Naive thymus-derived CD4-positive, alpha-beta T cell (primary cell): ENCODE results near the gene ACO2. TPM values are rescaled to one million over a fixed set of nuclear protein-coding genes. Genes with fewer than 3 reads are reported as not detected.
A peak's percentile ranks its signal among the peaks of the same experiment; 100 is the strongest.

ENCODE experiments used
- ATAC-seq: fragments of 150-1000 bp; cut with Tn5 transposase; 2 replicates; pipeline ENCODE4 v1.10.0; 2021; ENCODE audit warnings: mild to moderate bottlenecking, moderate library complexity
- CTCF ChIA-PET: fragments of 350-600 bp; sonication (Branson Sonifier 250); formaldehyde crosslinking; loops from one replicate; lab custom pipeline; 2021; ENCODE audit warnings: antibody characterized with exemption; lab: Charles Lee
- POLR2A ChIA-PET: fragments of 350-600 bp; sonication (Branson Sonifier 250); formaldehyde crosslinking; loops from one replicate; lab custom pipeline; 2021; ENCODE audit warnings: antibody characterized with exemption, inconsistent platforms; lab: Charles Lee
- DNase-seq, 9 donors: peaks; one replicate each; pipeline versions ENCODE4 v3.0.0 to v3.0.0-alpha.2; 2020 to 2022; ENCODE audit warnings: mixed read lengths in 1 of 9
- H3K27ac ChIP-seq: one replicate; pipeline ENCODE4 v1.7.0; 2013; ENCODE audit warnings: mild to moderate bottlenecking, low read depth, low read length, moderate library complexity
- H3K27me3 ChIP-seq, 2 donors: one replicate each; pipeline ENCODE4 v1.7.0; 2013; ENCODE audit warnings: low read length in 2 of 2, mild to moderate bottlenecking in 2 of 2, moderate library complexity in 2 of 2; ENCODE audit not compliant: control insufficient read depth in 2 of 2, insufficient read depth in 2 of 2
- H3K36me3 ChIP-seq, 3 experiments: 1 replicate in 2 of 3; 2 replicates in 1 of 3; pipeline ENCODE4 v1.7.0; 2013; ENCODE audit warnings: low read length in 3 of 3, mild to moderate bottlenecking in 3 of 3, moderate library complexity in 1 of 3; ENCODE audit not compliant: insufficient read depth in 3 of 3, control insufficient read depth in 2 of 3
- H3K4me1 ChIP-seq, 2 donors: one replicate each; pipeline ENCODE4 v1.7.0; 2013; ENCODE audit warnings: low read length in 2 of 2, mild to moderate bottlenecking in 2 of 2, moderate library complexity in 1 of 2; ENCODE audit not compliant: control insufficient read depth in 2 of 2, insufficient read depth in 2 of 2
- H3K4me3 ChIP-seq: 2 replicates; pipeline ENCODE4 v1.7.0; 2013; ENCODE audit warnings: mild to moderate bottlenecking, low read length
- H3K9me3 ChIP-seq, 3 experiments: 1 replicate in 2 of 3; 2 replicates in 1 of 3; pipeline ENCODE4 v1.7.0; 2013; ENCODE audit warnings: low read length in 3 of 3; ENCODE audit not compliant: control insufficient read depth in 2 of 3
- H3K27ac Mint-ChIP-seq, 9 donors: one replicate each; pipeline ENCODE4 v1.8.0; 2020 to 2022; ENCODE audit warnings: mixed read lengths in 9 of 9, mild to moderate bottlenecking in 8 of 9, moderate library complexity in 5 of 9, inconsistent platforms in 2 of 9
- H3K27me3 Mint-ChIP-seq, 5 donors: one replicate each; pipeline ENCODE4 v1.8.0; 2021 to 2022; ENCODE audit warnings: mixed read lengths in 5 of 5, mild to moderate bottlenecking in 1 of 5
- H3K36me3 Mint-ChIP-seq, 5 donors: one replicate each; pipeline ENCODE4 v1.8.0; 2020 to 2022; ENCODE audit warnings: mixed read lengths in 5 of 5, mild to moderate bottlenecking in 3 of 5, inconsistent platforms in 1 of 5
- H3K4me1 Mint-ChIP-seq, 7 donors: one replicate each; pipeline ENCODE4 v1.8.0; 2020 to 2022; ENCODE audit warnings: mixed read lengths in 7 of 7, mild to moderate bottlenecking in 3 of 7, inconsistent platforms in 1 of 7
- H3K4me3 Mint-ChIP-seq, 10 donors: one replicate each; pipeline ENCODE4 v1.8.0; 2020 to 2022; ENCODE audit warnings: mild to moderate bottlenecking in 10 of 10, mixed read lengths in 10 of 10, moderate library complexity in 6 of 10, inconsistent platforms in 2 of 10
- H3K9me3 Mint-ChIP-seq, 11 donors: one replicate each; pipeline ENCODE4 v1.8.0; 2020 to 2022; ENCODE audit warnings: mixed read lengths in 11 of 11, mild to moderate bottlenecking in 4 of 11, inconsistent platforms in 1 of 11, moderate library complexity in 1 of 11
- intact Hi-C, 2 donors: fragments of 100-400 bp; cut with micrococcal nuclease; formaldehyde crosslinking; loops; one replicate each; pipeline ENCODE4 v1.15.1; 2023
- polyA plus RNA-seq, 2 donors: library from polyadenylated mRNA; unstranded; fragments of 300-500 nt; fragmentation: Illumina TruSeq; gene quantifications; one replicate each; pipeline ENCODE4 v1.2.3, GENCODE V29; 2021
- total RNA-seq, 6 experiments: library from RNA in 5 of 6; stranded (reverse) in 5 of 6; gene quantifications; 1 replicate in 5 of 6; 2 replicates in 1 of 6; pipeline ENCODE4 v1.2.3 and lab custom pipeline; 2021 to 2026

The ACO2 gene
- total and polyA plus RNA-seq, 7 experiments from 2014 or later = 60.5 to 101 (median 70.3) TPM

DNA sequence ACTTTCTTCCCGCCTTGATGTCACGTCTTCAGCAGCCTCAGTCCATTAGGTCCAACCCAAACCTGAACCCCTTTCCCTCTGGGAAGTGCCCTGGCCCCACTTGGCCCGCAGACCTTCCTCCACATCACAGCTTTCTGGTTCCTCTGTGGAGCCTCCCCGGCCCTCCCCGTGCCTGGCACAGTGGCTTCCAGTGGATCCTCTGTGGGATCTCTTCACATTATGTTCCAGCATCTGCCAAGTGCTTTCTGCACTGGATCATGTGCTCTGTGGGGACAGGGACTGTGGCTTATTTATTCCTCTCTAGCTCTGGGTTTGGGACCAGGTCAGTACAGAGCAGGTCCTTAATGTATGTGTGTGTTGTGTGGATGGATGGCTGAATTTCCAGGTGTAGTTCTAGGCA is 44.5 kb downstream of the ACO2 start:
- Histone ChIP-seq H3K4me1 (no peaks in the 10 kb centered on the region), H3K9me3 (no peaks in the 10 kb centered on the region), H3K4me3 (no peak overlapping the region), H3K27me3 (no peaks in the 10 kb centered on the region), H3K27ac (no peak overlapping the region), H3K36me3 (peaks cover 4 to 94% (median 16%) of the 10 kb centered on the region in 3 experiments)
- ChIA-PET CTCF (interaction anchor here (1.0 kb wide), 1 partner anchor 110 kb away, joined by 3 read pairs; no protein-coding TSS in a partner anchor), POLR2A (interaction anchor here (0.8 to 1.0 kb wide), 2 partner anchors 17 to 64 kb away, joined by 3 to 4 read pairs; no protein-coding TSS in a partner anchor)
- DNase-seq = no peak
- Mint-ChIP-seq H3K9me3 (peaks cover 0 to 2% (median 0%) of the 10 kb centered on the region in 11 donors), H3K4me1 (peaks cover 0 to 2% (median 0%) of the 10 kb centered on the region in 7 donors), H3K27ac (peak overlapping the region in 2 of 9 donors; percentile 24 to 41), H3K36me3 (peaks cover 2 to 25% (median 12%) of the 10 kb centered on the region in 5 donors), H3K4me3 (no peak overlapping the region), H3K27me3 (no peaks in the 10 kb centered on the region)
- intact Hi-C loops = no loop called here
- ATAC-seq = no peak

DNA sequence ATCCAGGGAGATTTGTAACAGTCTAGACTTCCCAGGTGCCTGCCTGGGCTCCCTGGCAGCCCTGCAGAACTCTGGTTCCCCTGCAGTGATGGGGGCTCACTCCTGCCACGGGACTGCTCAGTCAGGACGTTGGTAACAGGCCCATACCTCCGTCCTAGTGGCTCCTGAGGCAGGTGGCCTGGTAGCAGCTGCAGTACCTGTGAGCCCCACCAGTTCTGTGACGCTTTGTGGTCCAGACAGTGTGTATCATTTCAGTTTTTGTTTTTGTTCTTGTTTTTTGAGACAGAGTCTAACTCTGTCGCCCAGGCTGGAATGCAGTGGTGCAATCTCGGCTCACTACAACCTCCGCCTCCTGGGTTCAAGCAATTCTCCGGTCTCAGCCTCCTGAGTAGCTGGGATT is 47.5 kb downstream of the ACO2 start:
- Mint-ChIP-seq H3K36me3 (peaks cover 0 to 19% (median 6%) of the 10 kb centered on the region in 5 donors), H3K9me3 (peaks cover 0 to 2% (median 0%) of the 10 kb centered on the region in 11 donors), H3K4me3 (no peak overlapping the region), H3K4me1 (peaks cover 0 to 2% (median 0%) of the 10 kb centered on the region in 7 donors), H3K27ac (peak overlapping the region in 1 of 9 donors; percentile 19), H3K27me3 (no peaks in the 10 kb centered on the region)
- no peak overlapping the region for H3K4me3 ChIP-seq
- H3K9me3 ChIP-seq = no peaks in the 10 kb centered on the region
- H3K36me3 ChIP-seq = peaks cover 4 to 86% (median 8%) of the 10 kb centered on the region in 3 experiments
- intact Hi-C loops = no loop called here
- H3K27ac ChIP-seq = no peak overlapping the region
- H3K27me3 ChIP-seq = no peaks in the 10 kb centered on the region
- CTCF ChIA-PET = interaction anchor here (5.3 kb wide), 1 partner anchor 114 kb away, joined by 67 read pairs; no protein-coding TSS in a partner anchor
- no peaks in the 10 kb centered on the region for H3K4me1 ChIP-seq
- ATAC-seq = no peak
- POLR2A ChIA-PET = no interaction called here
- no peak for DNase-seq

DNA sequence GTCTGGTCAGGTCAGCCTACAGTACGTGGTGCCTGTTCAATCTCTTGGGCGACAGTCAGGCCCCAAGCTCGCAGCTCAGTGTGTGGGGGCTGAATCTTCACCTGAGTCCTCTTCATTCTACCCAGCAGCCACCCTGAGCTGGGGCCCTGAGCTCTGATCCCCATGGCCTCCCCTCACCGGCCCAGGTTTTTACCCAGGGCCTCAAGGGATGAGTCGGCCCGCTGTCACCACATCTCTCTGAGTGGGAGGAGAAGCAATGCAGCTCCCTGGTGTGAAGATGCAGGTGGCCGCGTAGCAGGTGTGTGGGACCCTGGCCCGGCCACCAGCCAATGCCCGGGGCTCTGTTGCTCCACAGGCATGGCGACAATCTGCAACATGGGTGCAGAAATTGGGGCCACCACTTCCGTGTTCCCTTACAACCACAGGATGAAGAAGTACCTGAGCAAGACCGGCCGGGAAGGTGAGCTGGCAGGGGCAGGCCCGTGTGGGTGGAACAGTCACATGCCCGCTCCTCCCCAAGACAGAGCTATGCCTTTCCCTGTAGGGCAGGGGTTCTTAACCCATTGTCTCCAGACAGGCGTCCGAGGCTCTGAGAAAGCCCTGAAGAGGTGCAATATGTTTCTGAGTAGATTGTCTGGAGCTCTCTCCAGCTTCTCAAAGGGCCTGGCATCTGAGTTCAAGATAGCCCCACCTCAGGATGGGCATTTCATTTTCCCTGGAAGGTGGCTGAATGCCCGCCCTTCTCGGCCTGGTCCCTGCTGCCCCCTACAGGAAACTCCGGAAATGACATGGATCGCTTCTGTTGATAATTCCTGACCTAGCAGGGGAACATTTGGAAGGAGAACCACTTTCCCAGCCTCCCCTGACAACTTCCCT is 48.5 kb downstream of the ACO2 start:
- Histone ChIP-seq H3K27me3 (no peaks in the 10 kb centered on the region), H3K4me1 (no peaks in the 10 kb centered on the region), H3K27ac (no peak overlapping the region), H3K4me3 (no peak overlapping the region), H3K9me3 (no peaks in the 10 kb centered on the region), H3K36me3 (peaks cover 4 to 77% (median 8%) of the 10 kb centered on the region in 3 experiments)
- intact Hi-C loops = loop anchor here (1.0 kb wide), 1 partner anchor 114 kb away; no protein-coding TSS in a partner anchor
- ATAC-seq = no peak
- no peak overlapping the region for H3K4me3 Mint-ChIP-seq
- ChIA-PET POLR2A (interaction anchor here (0.8 to 1.4 kb wide), 2 partner anchors 13 to 48 kb away, joined by 3 read pairs; partner anchors contain the start of gene ACO2), CTCF (interaction anchor here (0.6 to 5.3 kb wide), 4 partner anchors 49 to 412 kb away, joined by 3 to 67 read pairs (median 4); partner anchors contain the start of genes ACO2 and PHF5A)
- H3K9me3 Mint-ChIP-seq = peaks cover 0 to 2% (median 0%) of the 10 kb centered on the region in 11 donors
- peaks cover 0 to 2% (median 0%) of the 10 kb centered on the region in 7 donors for H3K4me1 Mint-ChIP-seq
- no peaks in the 10 kb centered on the region for H3K27me3 Mint-ChIP-seq
- peaks cover 0 to 17% (median 5%) of the 10 kb centered on the region in 5 donors for H3K36me3 Mint-ChIP-seq
- DNase-seq = peak in 3 of 9 donors; percentile 26 to 43 (median 41)
- H3K27ac Mint-ChIP-seq = peak overlapping the region in 1 of 9 donors; percentile 14

GRCh38 chr22:41518048-41518347 is 49.1 kb downstream of the ACO2 start:
- no peak overlapping the region for H3K4me3 Mint-ChIP-seq
- H3K27me3 ChIP-seq = no peaks in the 10 kb centered on the region
- peaks cover 4 to 77% (median 8%) of the 10 kb centered on the region in 3 experiments for H3K36me3 ChIP-seq
- H3K9me3 Mint-ChIP-seq = peaks cover 0 to 2% (median 0%) of the 10 kb centered on the region in 11 donors
- H3K27me3 Mint-ChIP-seq = no peaks in the 10 kb centered on the region
- peaks cover 0 to 14% (median 3%) of the 10 kb centered on the region in 5 donors for H3K36me3 Mint-ChIP-seq
- no peak overlapping the region for H3K27ac ChIP-seq
- ChIA-PET POLR2A (interaction anchor here (0.8 to 1.4 kb wide), 3 partner anchors 9 to 49 kb away, joined by 3 read pairs; partner anchors contain the start of gene ACO2), CTCF (interaction anchor here (0.6 to 5.3 kb wide), 5 partner anchors 49 to 212 kb away, joined by 3 to 67 read pairs (median 4); partner anchors contain the start of genes ACO2 and PHF5A)
- no peak overlapping the region for H3K4me3 ChIP-seq
- H3K27ac Mint-ChIP-seq = no peak overlapping the region
- DNase-seq = no peak
- ATAC-seq = no peak
- intact Hi-C loops = no loop called here
- no peaks in the 10 kb centered on the region for H3K9me3 ChIP-seq
- peaks cover 0 to 5% (median 2%) of the 10 kb centered on the region in 7 donors for H3K4me1 Mint-ChIP-seq
- no peaks in the 10 kb centered on the region for H3K4me1 ChIP-seq

GRCh38 chr22:41521126-41521525 is 52.2 kb downstream of the ACO2 start:
- intact Hi-C loops = loop anchor here in 1 of 2 donors (10.0 kb wide), 1 partner anchor 596 kb away; no protein-coding TSS in a partner anchor
- H3K9me3 Mint-ChIP-seq = no peaks in the 10 kb centered on the region
- Histone ChIP-seq H3K27me3 (no peaks in the 10 kb centered on the region), H3K27ac (no peak overlapping the region), H3K4me3 (no peak overlapping the region), H3K4me1 (peaks cover 10 to 16% of the 10 kb centered on the region in 2 donors), H3K9me3 (no peaks in the 10 kb centered on the region), H3K36me3 (peaks cover 3 to 67% (median 4%) of the 10 kb centered on the region in 3 experiments)
- ATAC-seq = no peak
- no peaks in the 10 kb centered on the region for H3K36me3 Mint-ChIP-seq
- no peak for DNase-seq
- H3K27ac Mint-ChIP-seq = peak overlapping the region in 1 of 9 donors; percentile 43
- peaks cover 0 to 18% (median 17%) of the 10 kb centered on the region in 7 donors for H3K4me1 Mint-ChIP-seq
- ChIA-PET POLR2A (no interaction called here), CTCF (interaction anchor here (5.3 kb wide), 1 partner anchor 118 kb away, joined by 67 read pairs; no protein-coding TSS in a partner anchor)
- no peaks in the 10 kb centered on the region for H3K27me3 Mint-ChIP-seq
- no peak overlapping the region for H3K4me3 Mint-ChIP-seq

- H3K27ac Mint-ChIP-seq = peak overlapping the region in 7 of 9 donors; percentile 13 to 81 (median 42)
- ChIA-PET POLR2A (interaction anchor here (2.6 kb wide), 1 partner anchor 77 kb away, joined by 8 read pairs; the partner anchor contains the start of gene TOB2), CTCF (interaction anchor here (0.6 kb wide), 1 partner anchor 114 kb away, joined by 4 read pairs; no protein-coding TSS in a partner anchor)
- H3K4me1 ChIP-seq = peaks cover 10 to 16% of the 10 kb centered on the region in 2 donors
- H3K36me3 ChIP-seq = peaks cover 0 to 68% (median 3%) of the 10 kb centered on the region in 3 experiments
- H3K27me3 ChIP-seq = no peaks in the 10 kb centered on the region
- ATAC-seq (no peak), DNase-seq (no peak)
- H3K27me3 Mint-ChIP-seq = no peaks in the 10 kb centered on the region
- no peak overlapping the region for H3K4me3 Mint-ChIP-seq
- intact Hi-C loops = loop anchor here in 1 of 2 donors (10.0 kb wide), 1 partner anchor 598 kb away; no protein-coding TSS in a partner anchor
- H3K9me3 ChIP-seq = no peaks in the 10 kb centered on the region
- H3K36me3 Mint-ChIP-seq = peaks cover 0 to 2% (median 0%) of the 10 kb centered on the region in 5 donors
- no peak overlapping the region for H3K4me3 ChIP-seq
- H3K9me3 Mint-ChIP-seq = no peaks in the 10 kb centered on the region
- H3K27ac ChIP-seq = peak overlapping the region; percentile 73
- peaks cover 0 to 21% (median 19%) of the 10 kb centered on the region in 7 donors for H3K4me1 Mint-ChIP-seq
Observed at GRCh38 chr22:41522813-41523212, 53.9 kb downstream of the ACO2 start.
